SJCRH30 (cell line): ENCODE results near the gene CSMD2. TPM values are rescaled to one million over a fixed set of nuclear protein-coding genes. Genes with fewer than 3 reads are reported as not detected.
A peak's percentile ranks its signal among the peaks of the same experiment; 100 is the strongest.

Experiments used
- DNase-seq, 2 experiments: peaks; one replicate each; pipeline ENCODE4 v3.0.0-alpha.2; 2015 to 2020
- H3K27ac ChIP-seq: fragments of 250-450 bp; sonication (Bioruptor Pico); 2 replicates; pipeline ENCODE4 v1.5.1; 2020; ENCODE audit warnings: mild to moderate bottlenecking, moderate library complexity
- H3K27me3 ChIP-seq: fragments of 250-450 bp; sonication (Bioruptor Pico); 2 replicates; pipeline ENCODE4 v1.5.1; 2020; ENCODE audit warnings: mild to moderate bottlenecking, moderate library complexity
- H3K36me3 ChIP-seq: fragments of 250-450 bp; sonication (Bioruptor Pico); 2 replicates; pipeline ENCODE4 v1.5.1; 2020; ENCODE audit warnings: mild to moderate bottlenecking, moderate library complexity
- H3K4me1 ChIP-seq: fragments of 250-450 bp; sonication (Bioruptor Pico); 2 replicates; pipeline ENCODE4 v1.5.1; 2020; ENCODE audit warnings: mild to moderate bottlenecking, moderate library complexity
- H3K4me3 ChIP-seq: fragments of 250-450 bp; sonication (Bioruptor Pico); 2 replicates; pipeline ENCODE4 v1.5.1; 2020; ENCODE audit warnings: mild to moderate bottlenecking, moderate library complexity
- H3K9me3 ChIP-seq: fragments of 250-450 bp; sonication (Bioruptor Pico); replicated peaks from 2 replicates; pipeline ENCODE4 v1.5.1; 2020; ENCODE audit warnings: mild to moderate bottlenecking, moderate library complexity
- total RNA-seq: library from RNA; depleted of rRNA; stranded (reverse); fragments of >200 nt; shearing (Covaris generic); gene quantifications from 2 replicates; pipeline ENCODE4 v1.2.3, GENCODE V29; 2014

The CSMD2 gene
- total RNA-seq, 1 experiment from 2014 or later, result 0.14 TPM

- no peak overlapping the region for H3K4me3 ChIP-seq
- no peak for DNase-seq
- no peaks in the 10 kb centered on the region for H3K36me3 ChIP-seq
- H3K9me3 ChIP-seq, result no peaks in the 10 kb centered on the region
- no peak overlapping the region for H3K27ac ChIP-seq
- H3K27me3 ChIP-seq, result peaks cover 2% of the 10 kb centered on the region; the same call in 1 of the 2 replicates
- H3K4me1 ChIP-seq, result no peaks in the 10 kb centered on the region
These were observed 478.0 kb downstream of the CSMD2 start for GRCh38 chr1:33687000-33687399.

- no peak for DNase-seq
- H3K4me1 ChIP-seq, result no peaks in the 10 kb centered on the region
- H3K27ac ChIP-seq, result no peak overlapping the region
- no peaks in the 10 kb centered on the region for H3K9me3 ChIP-seq
- no peak overlapping the region for H3K4me3 ChIP-seq
- H3K27me3 ChIP-seq, result no peaks in the 10 kb centered on the region; the same call in 1 of the 2 replicates
- no peaks in the 10 kb centered on the region for H3K36me3 ChIP-seq
These were observed 478.5 kb downstream of the CSMD2 start for GRCh38 chr1:33686551-33686950.

- H3K4me3 ChIP-seq, result no peak overlapping the region
- no peaks in the 10 kb centered on the region for H3K4me1 ChIP-seq
- no peaks in the 10 kb centered on the region; the same call in 1 of the 2 replicates for H3K27me3 ChIP-seq
- no peaks in the 10 kb centered on the region for H3K9me3 ChIP-seq
- H3K36me3 ChIP-seq, result no peaks in the 10 kb centered on the region
- no peak for DNase-seq
- H3K27ac ChIP-seq, result no peak overlapping the region
These were observed 479.8 kb downstream of the CSMD2 start for GRCh38 chr1:33685256-33685655.

GRCh38 chr1:33684396-33685179 lies 480.4 kb downstream of the CSMD2 start:
- Histone ChIP-seq H3K27me3 (no peaks in the 10 kb centered on the region; the same call in 1 of the 2 replicates), H3K27ac (no peak overlapping the region), H3K4me1 (no peaks in the 10 kb centered on the region), H3K36me3 (no peaks in the 10 kb centered on the region), H3K9me3 (no peaks in the 10 kb centered on the region), H3K4me3 (no peak overlapping the region)
- no peak for DNase-seq

GRCh38 chr1:33683913-33684312 lies 481.1 kb downstream of the CSMD2 start:
- H3K9me3 ChIP-seq, result no peaks in the 10 kb centered on the region
- DNase-seq, result no peak
- no peaks in the 10 kb centered on the region; the same call in 1 of the 2 replicates for H3K27me3 ChIP-seq
- no peaks in the 10 kb centered on the region for H3K36me3 ChIP-seq
- no peak overlapping the region for H3K27ac ChIP-seq
- H3K4me1 ChIP-seq, result no peaks in the 10 kb centered on the region
- H3K4me3 ChIP-seq, result no peak overlapping the region

- DNase-seq, result no peak
- Histone ChIP-seq H3K9me3 (no peaks in the 10 kb centered on the region), H3K27me3 (no peaks in the 10 kb centered on the region; the same call in 1 of the 2 replicates), H3K4me1 (no peaks in the 10 kb centered on the region), H3K36me3 (no peaks in the 10 kb centered on the region), H3K27ac (no peak overlapping the region), H3K4me3 (no peak overlapping the region)
These were observed 482.7 kb downstream of the CSMD2 start for GRCh38 chr1:33682371-33682770.

GRCh38 chr1:33680281-33680840 lies 484.7 kb downstream of the CSMD2 start:
- H3K4me1 ChIP-seq, result no peaks in the 10 kb centered on the region
- no peaks in the 10 kb centered on the region; the same call in 1 of the 2 replicates for H3K27me3 ChIP-seq
- no peak for DNase-seq
- H3K36me3 ChIP-seq, result no peaks in the 10 kb centered on the region
- H3K27ac ChIP-seq, result no peak overlapping the region
- H3K4me3 ChIP-seq, result no peak overlapping the region
- no peaks in the 10 kb centered on the region for H3K9me3 ChIP-seq

GRCh38 chr1:33670567-33670966 lies 494.5 kb downstream of the CSMD2 start:
- DNase-seq, result no peak
- Histone ChIP-seq H3K4me3 (no peak overlapping the region), H3K4me1 (no peaks in the 10 kb centered on the region), H3K27me3 (peaks cover 11% of the 10 kb centered on the region; the same call in 1 of the 2 replicates), H3K36me3 (no peaks in the 10 kb centered on the region), H3K9me3 (no peaks in the 10 kb centered on the region), H3K27ac (no peak overlapping the region)

GRCh38 chr1:33668695-33669094 lies 496.3 kb downstream of the CSMD2 start:
- H3K36me3 ChIP-seq, result no peaks in the 10 kb centered on the region
- no peaks in the 10 kb centered on the region for H3K9me3 ChIP-seq
- H3K27ac ChIP-seq, result no peak overlapping the region
- no peak overlapping the region for H3K4me3 ChIP-seq
- H3K27me3 ChIP-seq, result peaks cover 12% of the 10 kb centered on the region; the same call in 1 of the 2 replicates
- H3K4me1 ChIP-seq, result no peaks in the 10 kb centered on the region
- no peak for DNase-seq

GRCh38 chr1:33667386-33668282 lies 497.4 kb downstream of the CSMD2 start:
- Histone ChIP-seq H3K36me3 (no peaks in the 10 kb centered on the region), H3K4me1 (no peaks in the 10 kb centered on the region), H3K27ac (no peak overlapping the region), H3K9me3 (no peaks in the 10 kb centered on the region), H3K27me3 (peaks cover 12% of the 10 kb centered on the region; the same call in 1 of the 2 replicates), H3K4me3 (no peak overlapping the region)
- DNase-seq, result no peak

- DNase-seq, result no peak
- Histone ChIP-seq H3K27me3 (peaks cover 12% of the 10 kb centered on the region; the same call in 1 of the 2 replicates), H3K9me3 (no peaks in the 10 kb centered on the region), H3K4me3 (no peak overlapping the region), H3K36me3 (no peaks in the 10 kb centered on the region), H3K27ac (no peak overlapping the region), H3K4me1 (no peaks in the 10 kb centered on the region)
These were observed 498.4 kb downstream of the CSMD2 start for GRCh38 chr1:33666616-33667015.

- DNase-seq, result peak; percentile 40 to 47
- H3K9me3 ChIP-seq, result no peaks in the 10 kb centered on the region
- no peaks in the 10 kb centered on the region for H3K4me1 ChIP-seq
- H3K36me3 ChIP-seq, result no peaks in the 10 kb centered on the region
- no peak overlapping the region for H3K27ac ChIP-seq
- no peak overlapping the region for H3K4me3 ChIP-seq
- peaks cover 8% of the 10 kb centered on the region; the same call in 1 of the 2 replicates for H3K27me3 ChIP-seq
These were observed 503.1 kb downstream of the CSMD2 start for GRCh38 chr1:33661811-33662454.

GRCh38 chr1:33660956-33661355 lies 504.1 kb downstream of the CSMD2 start:
- Histone ChIP-seq H3K27ac (no peak overlapping the region), H3K4me3 (no peak overlapping the region), H3K27me3 (peaks cover 6% of the 10 kb centered on the region; the same call in 1 of the 2 replicates), H3K4me1 (no peaks in the 10 kb centered on the region), H3K36me3 (no peaks in the 10 kb centered on the region), H3K9me3 (no peaks in the 10 kb centered on the region)
- no peak for DNase-seq

- Histone ChIP-seq H3K4me1 (no peaks in the 10 kb centered on the region), H3K27me3 (peaks cover 8% of the 10 kb centered on the region), H3K4me3 (no peak overlapping the region), H3K9me3 (no peaks in the 10 kb centered on the region), H3K36me3 (no peaks in the 10 kb centered on the region), H3K27ac (no peak overlapping the region)
- DNase-seq, result no peak
These were observed 504.8 kb downstream of the CSMD2 start for GRCh38 chr1:33660244-33660643.
